GM12878 (cell line): ENCODE results near the gene AP2S1. TPM values are rescaled to one million over a fixed set of nuclear protein-coding genes. Genes with fewer than 3 reads are reported as not detected.

Experiments
- ATAC-seq: fragments of 200-7000 bp; cut with Tn5 transposase; 3 replicates; pipeline ENCODE4 v1.9.1; 2020; ENCODE audit warnings: mild to moderate bottlenecking, moderate library complexity
- BruUV-seq: library from RNA; stranded (reverse); fragments of 400-500 nt; replicated peaks from 2 replicates; lab custom pipeline; 2021; lab: Mats Ljungman, UMichigan
- CTCF ChIA-PET: fragments of 300-600 bp; sonication (Branson Sonifier 250); formaldehyde crosslinking; extraction: SDS; loops from one replicate; lab custom pipeline; 2021; ENCODE audit warnings: inconsistent platforms; lab: Yijun Ruan, JAX
- POLR2A ChIA-PET: fragments of 350-600 bp; formaldehyde crosslinking; extraction: SDS; loops from one replicate; lab custom pipeline; 2021; ENCODE audit warnings: inconsistent platforms; lab: Charles Lee
- RAD21 ChIA-PET: fragments of 300-600 bp; sonication (Branson Sonifier 250); formaldehyde crosslinking; loops from one replicate; lab custom pipeline; 2023; ENCODE audit warnings: antibody characterized with exemption; ENCODE audit not compliant: unreplicated experiment; lab: Charles Lee
- SMC1A ChIA-PET: fragments of 300-600 bp; sonication (Branson Sonifier 250); formaldehyde crosslinking; loops from one replicate; lab custom pipeline; 2023; ENCODE audit not compliant: unreplicated experiment, uncharacterized antibody; lab: Charles Lee
- DNase-seq: peaks from one replicate; pipeline ENCODE4 v3.0.0-alpha.2; 2011; ENCODE audit warnings: low read depth, low spot score
- FAIRE-seq: peaks from 3 replicates; lab custom pipeline; 2011; peaks lifted over from hg19 to GRCh38; lab: Jason Lieb, UNC
- H2AFZ ChIP-seq: 2 replicates; pipeline ENCODE4 v1.6.0; 2011; ENCODE audit warnings: low read depth, low read length, control low read depth; ENCODE audit not compliant: control insufficient read depth
- H3K27ac ChIP-seq: 2 replicates; pipeline ENCODE4 v1.5.1; 2011; ENCODE audit warnings: control low read depth; ENCODE audit not compliant: control insufficient read depth, insufficient read depth
- H3K27me3 ChIP-seq, 2 experiments: replicated peaks in 1 of 2; 2 replicates each; pipeline versions ENCODE4 v1.6.0 to v1.6.1; 2011; ENCODE audit warnings: low read length in 1 of 2; ENCODE audit not compliant: control insufficient read depth in 2 of 2, insufficient read depth in 2 of 2
- H3K36me3 ChIP-seq, 2 experiments: 2 replicates each; pipeline ENCODE4 v1.5.1; 2011; ENCODE audit warnings: low read length in 1 of 2; ENCODE audit not compliant: control insufficient read depth in 2 of 2, insufficient read depth in 2 of 2
- H3K4me1 ChIP-seq: 2 replicates; pipeline ENCODE4 v1.6.1; 2011; ENCODE audit warnings: mild to moderate bottlenecking, low read length, moderate library complexity, mixed read lengths; ENCODE audit not compliant: control insufficient read depth, insufficient read depth
- H3K4me2 ChIP-seq: 2 replicates; pipeline ENCODE4 v1.6.0; 2011; ENCODE audit warnings: control low read depth; ENCODE audit not compliant: control insufficient read depth, insufficient read depth
- H3K4me3 ChIP-seq: fragments of 200-600 bp; sonication (generic); 2 replicates; pipeline ENCODE4 v1.5.1; 2016
- H3K79me2 ChIP-seq: 2 replicates; pipeline ENCODE4 v1.6.0; 2011; ENCODE audit warnings: low read length; ENCODE audit not compliant: control insufficient read depth, insufficient read depth
- H3K9ac ChIP-seq: 2 replicates; pipeline ENCODE4 v1.8.0; 2011; ENCODE audit warnings: low read length, control low read depth, mixed read lengths; ENCODE audit not compliant: control insufficient read depth, insufficient read depth
- H3K9me3 ChIP-seq: replicated peaks from 3 replicates; pipeline ENCODE4 v1.5.1; 2011; ENCODE audit warnings: mild to moderate bottlenecking, low read length; ENCODE audit not compliant: control insufficient read depth, insufficient read depth
- H4K20me1 ChIP-seq: 2 replicates; pipeline ENCODE4 v1.6.0; 2011; ENCODE audit not compliant: control insufficient read depth, insufficient read depth
- ATF2 ChIP-seq: IDR thresholded peaks from 2 replicates; pipeline ENCODE4 v1.6.1; 2012; ENCODE audit warnings: low read length, inconsistent platforms
- ETV6 ChIP-seq, 2 experiments: fragments of 450-650 bp in 1 of 2; IDR thresholded peaks in 1 of 2; conservative IDR thresholded peaks in 1 of 2; 2 replicates each; pipeline ENCODE4 v1.6.1; 2014; ENCODE audit warnings: antibody characterized with exemption in 1 of 2, borderline replicate concordance in 1 of 2, low read depth in 1 of 2, mild to moderate bottlenecking in 1 of 2, moderate library complexity in 1 of 2
- JUNB ChIP-seq: IDR thresholded peaks from 2 replicates; pipeline ENCODE4 v1.6.1; 2016; ENCODE audit warnings: antibody characterized with exemption, mild to moderate bottlenecking
- MTA3 ChIP-seq: IDR thresholded peaks from 2 replicates; pipeline ENCODE4 v1.6.1; 2012; ENCODE audit warnings: low read length, inconsistent platforms, borderline replicate concordance
- RBBP5 ChIP-seq: fragments of 200-600 bp; sonication (generic); conservative IDR thresholded peaks from 2 replicates; pipeline ENCODE4 v1.6.1; 2016
- RELA ChIP-seq: fragments of 450-650 bp; IDR thresholded peaks from 2 replicates; pipeline ENCODE4 v1.8.0; 2014; ENCODE audit warnings: borderline replicate concordance; ENCODE audit not compliant: partially characterized antibody
- SMAD5 ChIP-seq: IDR thresholded peaks from 2 replicates; pipeline ENCODE4 v1.6.1; 2016; ENCODE audit warnings: antibody characterized with exemption, low read depth
- SP1 ChIP-seq: IDR thresholded peaks from one replicate; pipeline ENCODE4 v1.6.1; 2011; ENCODE audit warnings: low read depth, low read length
- SPI1 ChIP-seq: IDR thresholded peaks from 2 replicates; pipeline ENCODE4 v1.6.1; 2011; ENCODE audit warnings: low read depth, mild to moderate bottlenecking, low read length, moderate library complexity, borderline replicate concordance; ENCODE audit not compliant: insufficient read depth
- TAF1 ChIP-seq: IDR thresholded peaks from 2 replicates; pipeline ENCODE4 v1.6.1; 2011; ENCODE audit warnings: mild to moderate bottlenecking, low read depth, low read length, borderline replicate concordance
- ZNF207 ChIP-seq: fragments of 450-650 bp; IDR thresholded peaks from 2 replicates; pipeline ENCODE4 v1.6.1; 2014; ENCODE audit warnings: antibody characterized with exemption, mild to moderate bottlenecking, borderline replicate concordance
- ZNF24 ChIP-seq: fragments of 450-650 bp; IDR thresholded peaks from 2 replicates; pipeline ENCODE4 v1.6.1; 2017; ENCODE audit warnings: antibody characterized with exemption, mild to moderate bottlenecking
- WGBS: methylation state at CpG from one replicate; pipeline ENCODE4 v1.1.6; 2016; ENCODE audit warnings: low lambda C conversion rate; ENCODE audit not compliant: insufficient replicate concordance, insufficient coverage; ENCODE audit errors: missing lambda C conversion rate; 5-methylcytosine and 5-hydroxymethylcytosine counted together
- in situ Hi-C: fragments of 300-500 bp; cut with MboI; formaldehyde crosslinking; loops from 9 replicates; pipeline ENCODE4 v1.14.3; 2018; ENCODE audit warnings: mixed read lengths
- intact Hi-C: fragments of 100-400 bp; cut with micrococcal nuclease; formaldehyde crosslinking; loops from one replicate; pipeline ENCODE4 v1.14.2; 2022; ENCODE audit not compliant: unreplicated experiment
- polyA plus RNA-seq, 11 experiments: library from polyadenylated mRNA; depleted of rRNA in 4 of 11; unstranded in 6 of 11; stranded (reverse) in 5 of 11; fragments of >200 nt; fragmentation: Nextera tagmentation in 4 of 11; fragmentation: Illumina TruSeq in 1 of 11; extraction: Ambion mirVana in 4 of 11; extraction: Trizol in 1 of 11; gene quantifications; 1 replicate in 1 of 11; 2 replicates in 10 of 11; pipeline versions ENCODE4 v1.2.1 to v1.2.3, GENCODE V29; 2011 to 2016; ENCODE audit warnings: inconsistent platforms in 2 of 11, missing spikeins in 2 of 11, low read depth in 1 of 11
- total RNA-seq, 4 experiments: library from RNA; depleted of rRNA in 3 of 4; stranded (reverse); fragments of >200 nt in 3 of 4; fragmentation: Illumina TruSeq in 1 of 4; extraction: Trizol in 1 of 4; gene quantifications; 2 replicates each; pipeline versions ENCODE4 v1.2.1 to v1.2.3, GENCODE V29; 2013 to 2021
- TF ChIP-seq, protein P1 (sequence below): IDR thresholded peaks from 2 replicates; pipeline ENCODE4 v1.6.1; 2011; ENCODE audit warnings: low read depth, low read length, improper control_type of control experiment, borderline replicate concordance
- TF ChIP-seq, protein P2 (sequence below): fragments of 450-650 bp; IDR thresholded peaks from 2 replicates; pipeline ENCODE4 v1.6.1; 2016; ENCODE audit warnings: mild to moderate bottlenecking
- TF ChIP-seq, protein P3 (sequence below): fragments of 150-350 bp; IDR thresholded peaks from 2 replicates; pipeline ENCODE4 v1.6.1; 2014; ENCODE audit warnings: mild to moderate bottlenecking, low read depth, low read length
- TF ChIP-seq, protein P4 (sequence below): fragments of 450-650 bp; IDR thresholded peaks from 2 replicates; pipeline ENCODE4 v1.6.1; 2018; ENCODE audit warnings: mild to moderate bottlenecking, low read depth, moderate library complexity; ENCODE audit not compliant: partially characterized antibody

AP2S1 gene
- total and polyA plus RNA-seq, 10 of the 15 experiments (the other 5 are each of a cell fraction or from before 2014, with no cell fraction given), result 10.8 to 239 (median 104) TPM

- no peak for TF ChIP-seq RBBP5
- TF ChIP-seq ETV6 (conservative IDR thresholded peaks at IDR 0.05 in 1 of 2, IDR thresholded peaks at IDR 0.05 in 1 of 2; ENCODE audit: borderline replicate concordance in 1 of 2, low read depth in 1 of 2), result no peak
- no peak for TF ChIP-seq ZNF24
- TF ChIP-seq, protein P1, sequence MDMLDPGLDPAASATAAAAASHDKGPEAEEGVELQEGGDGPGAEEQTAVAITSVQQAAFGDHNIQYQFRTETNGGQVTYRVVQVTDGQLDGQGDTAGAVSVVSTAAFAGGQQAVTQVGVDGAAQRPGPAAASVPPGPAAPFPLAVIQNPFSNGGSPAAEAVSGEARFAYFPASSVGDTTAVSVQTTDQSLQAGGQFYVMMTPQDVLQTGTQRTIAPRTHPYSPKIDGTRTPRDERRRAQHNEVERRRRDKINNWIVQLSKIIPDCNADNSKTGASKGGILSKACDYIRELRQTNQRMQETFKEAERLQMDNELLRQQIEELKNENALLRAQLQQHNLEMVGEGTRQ, result no peak
These were observed 30.4 kb upstream of the AP2S1 start (continued) for GRCh38 chr19:46881092-46881491.

DNA sequence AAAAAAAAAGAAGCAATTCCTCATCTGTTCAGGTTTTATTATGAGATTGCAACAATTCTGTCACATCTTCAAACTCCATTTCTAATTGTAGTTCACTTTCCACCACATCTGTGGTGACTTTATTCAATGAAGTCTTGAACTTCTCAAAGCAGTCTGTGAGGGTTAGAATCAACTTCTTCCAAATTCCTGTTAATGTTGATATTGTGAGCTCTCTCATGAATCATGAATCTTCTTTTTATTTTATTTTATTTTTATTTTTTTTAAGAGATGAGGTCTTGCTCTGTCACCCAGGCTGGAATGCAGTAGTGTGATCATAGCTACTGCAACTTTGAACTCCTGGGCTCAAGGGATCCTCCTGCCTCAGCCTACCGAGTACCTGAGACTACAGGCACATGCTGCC, 29.8 kb upstream of the AP2S1 start:
- Histone ChIP-seq H3K9ac (no peak overlapping the region), H2AFZ (no peak overlapping the region), H3K36me3 (peaks cover 0 to 3% of the 10 kb centered on the region in 2 experiments; a peak in 1 of 4 replicates), H4K20me1 (no peaks in the 10 kb centered on the region), H3K27ac (no peak overlapping the region), H3K9me3 (no peaks in the 10 kb centered on the region), H3K27me3 (no peaks in the 10 kb centered on the region), H3K79me2 (peaks cover 4% of the 10 kb centered on the region), H3K4me3 (no peak overlapping the region), H3K4me1 (no peaks in the 10 kb centered on the region), H3K4me2 (no peak overlapping the region)
- POLR2A ChIA-PET, result no interaction called here
- 61% methylated on average over 1 of the region's 1 CpG for WGBS
- CTCF ChIA-PET, result interaction anchor here (1.0 to 1.7 kb wide), 2 partner anchors 28 to 40 kb away, joined by 3 to 5 read pairs; no protein-coding TSS in a partner anchor
- no peak for FAIRE-seq
- ATAC-seq, result no peak
- RAD21 ChIA-PET, result no interaction called here
- SMC1A ChIA-PET, result interaction anchor here (1.0 to 1.6 kb wide), 2 partner anchors 12 to 34 kb away, joined by 3 to 6 read pairs; no protein-coding TSS in a partner anchor
- in situ Hi-C loops, result no loop called here
- no peak for DNase-seq
- BruUV-seq, result no TSS peak
- intact Hi-C loops, result no loop called here
- no peak for TF ChIP-seq SPI1
- no peak for TF ChIP-seq RELA
- TF ChIP-seq, protein P2, sequence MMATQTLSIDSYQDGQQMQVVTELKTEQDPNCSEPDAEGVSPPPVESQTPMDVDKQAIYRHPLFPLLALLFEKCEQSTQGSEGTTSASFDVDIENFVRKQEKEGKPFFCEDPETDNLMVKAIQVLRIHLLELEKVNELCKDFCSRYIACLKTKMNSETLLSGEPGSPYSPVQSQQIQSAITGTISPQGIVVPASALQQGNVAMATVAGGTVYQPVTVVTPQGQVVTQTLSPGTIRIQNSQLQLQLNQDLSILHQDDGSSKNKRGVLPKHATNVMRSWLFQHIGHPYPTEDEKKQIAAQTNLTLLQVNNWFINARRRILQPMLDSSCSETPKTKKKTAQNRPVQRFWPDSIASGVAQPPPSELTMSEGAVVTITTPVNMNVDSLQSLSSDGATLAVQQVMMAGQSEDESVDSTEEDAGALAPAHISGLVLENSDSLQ, result no peak
- no peak for TF ChIP-seq ATF2
- no peak for TF ChIP-seq TAF1
- no peak for TF ChIP-seq JUNB
- TF ChIP-seq SMAD5, result no peak
- TF ChIP-seq, protein P3, sequence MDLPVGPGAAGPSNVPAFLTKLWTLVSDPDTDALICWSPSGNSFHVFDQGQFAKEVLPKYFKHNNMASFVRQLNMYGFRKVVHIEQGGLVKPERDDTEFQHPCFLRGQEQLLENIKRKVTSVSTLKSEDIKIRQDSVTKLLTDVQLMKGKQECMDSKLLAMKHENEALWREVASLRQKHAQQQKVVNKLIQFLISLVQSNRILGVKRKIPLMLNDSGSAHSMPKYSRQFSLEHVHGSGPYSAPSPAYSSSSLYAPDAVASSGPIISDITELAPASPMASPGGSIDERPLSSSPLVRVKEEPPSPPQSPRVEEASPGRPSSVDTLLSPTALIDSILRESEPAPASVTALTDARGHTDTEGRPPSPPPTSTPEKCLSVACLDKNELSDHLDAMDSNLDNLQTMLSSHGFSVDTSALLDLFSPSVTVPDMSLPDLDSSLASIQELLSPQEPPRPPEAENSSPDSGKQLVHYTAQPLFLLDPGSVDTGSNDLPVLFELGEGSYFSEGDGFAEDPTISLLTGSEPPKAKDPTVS, result no peak
- TF ChIP-seq, protein P4, sequence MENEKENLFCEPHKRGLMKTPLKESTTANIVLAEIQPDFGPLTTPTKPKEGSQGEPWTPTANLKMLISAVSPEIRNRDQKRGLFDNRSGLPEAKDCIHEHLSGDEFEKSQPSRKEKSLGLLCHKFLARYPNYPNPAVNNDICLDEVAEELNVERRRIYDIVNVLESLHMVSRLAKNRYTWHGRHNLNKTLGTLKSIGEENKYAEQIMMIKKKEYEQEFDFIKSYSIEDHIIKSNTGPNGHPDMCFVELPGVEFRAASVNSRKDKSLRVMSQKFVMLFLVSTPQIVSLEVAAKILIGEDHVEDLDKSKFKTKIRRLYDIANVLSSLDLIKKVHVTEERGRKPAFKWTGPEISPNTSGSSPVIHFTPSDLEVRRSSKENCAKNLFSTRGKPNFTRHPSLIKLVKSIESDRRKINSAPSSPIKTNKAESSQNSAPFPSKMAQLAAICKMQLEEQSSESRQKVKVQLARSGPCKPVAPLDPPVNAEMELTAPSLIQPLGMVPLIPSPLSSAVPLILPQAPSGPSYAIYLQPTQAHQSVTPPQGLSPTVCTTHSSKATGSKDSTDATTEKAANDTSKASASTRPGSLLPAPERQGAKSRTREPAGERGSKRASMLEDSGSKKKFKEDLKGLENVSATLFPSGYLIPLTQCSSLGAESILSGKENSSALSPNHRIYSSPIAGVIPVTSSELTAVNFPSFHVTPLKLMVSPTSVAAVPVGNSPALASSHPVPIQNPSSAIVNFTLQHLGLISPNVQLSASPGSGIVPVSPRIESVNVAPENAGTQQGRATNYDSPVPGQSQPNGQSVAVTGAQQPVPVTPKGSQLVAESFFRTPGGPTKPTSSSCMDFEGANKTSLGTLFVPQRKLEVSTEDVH, result no peak
- TF ChIP-seq MTA3, result no peak
- no peak for TF ChIP-seq SP1
- TF ChIP-seq RBBP5, result no peak
- no peak for TF ChIP-seq ZNF207
